ENCODE data around the gene ANKS3.
A peak's percentile ranks its signal among the peaks of the same experiment; 100 is the strongest.

Gene ANKS3

GRCh38 chr16:4696172-4696904 is 37.7 kb downstream of the ANKS3 start:
- no peak for DNase-seq (ENCODE audit: low read depth, low spot score)

- DNase-seq (ENCODE audit: low read depth, low spot score), result no peak
These were observed 38.4 kb downstream of the ANKS3 start for GRCh38 chr16:4695473-4696171.

DNA sequence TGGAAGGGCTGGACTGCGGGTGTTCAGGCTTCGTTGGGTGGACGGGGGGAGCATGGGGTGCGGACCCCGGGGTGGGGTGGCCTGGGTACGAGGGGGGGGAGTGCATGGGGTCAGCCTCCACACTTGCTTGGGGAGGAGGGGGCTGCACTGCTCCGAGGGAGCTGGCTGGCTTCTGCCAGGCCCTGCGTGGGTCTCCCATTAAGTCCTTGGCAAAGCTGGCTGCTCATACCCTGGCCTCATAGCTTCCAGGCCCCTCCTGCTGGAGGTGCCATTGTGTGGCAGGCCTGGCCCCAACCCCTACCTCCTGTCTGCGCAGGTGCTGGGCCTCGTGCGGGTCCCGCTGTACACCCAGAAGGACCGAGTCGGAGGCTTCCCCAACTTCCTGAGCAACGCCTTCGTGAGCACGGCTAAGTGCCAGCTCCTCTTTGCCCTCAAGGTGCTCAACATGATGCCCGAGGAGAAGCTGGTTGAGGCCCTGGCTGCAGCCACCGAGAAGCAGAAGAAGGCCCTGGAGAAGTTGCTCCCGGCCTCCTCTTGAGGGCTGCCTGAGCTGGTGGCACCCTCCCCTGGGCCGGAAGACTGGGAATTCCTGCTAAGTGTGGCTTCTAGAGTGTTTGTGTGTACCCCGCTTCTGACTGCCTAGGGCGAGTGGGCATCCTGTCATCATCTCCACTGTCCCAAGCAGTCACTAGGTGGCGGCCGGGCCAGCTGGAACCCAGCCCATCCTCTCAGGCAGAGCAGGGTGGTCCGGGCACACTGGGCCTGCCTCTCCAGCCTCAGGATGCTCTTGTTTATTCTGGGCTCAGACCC is 39.2 kb downstream of the ANKS3 start:
- DNase-seq (ENCODE audit: low read depth, low spot score), result no peak

- no peak for DNase-seq (ENCODE audit: low read depth, low spot score)
These were observed 40.0 kb downstream of the ANKS3 start for GRCh38 chr16:4693956-4694641.

- DNase-seq (ENCODE audit: low read depth, low spot score), result peak; percentile 94
These were observed 40.6 kb downstream of the ANKS3 start, which contains the start of gene NUDT16L1 for GRCh38 chr16:4693296-4693955. Gene NUDT16L1 (plus strand): TSS chr16:4693562. CDS start chr16:4693727, 165 bp downstream.

DNA sequence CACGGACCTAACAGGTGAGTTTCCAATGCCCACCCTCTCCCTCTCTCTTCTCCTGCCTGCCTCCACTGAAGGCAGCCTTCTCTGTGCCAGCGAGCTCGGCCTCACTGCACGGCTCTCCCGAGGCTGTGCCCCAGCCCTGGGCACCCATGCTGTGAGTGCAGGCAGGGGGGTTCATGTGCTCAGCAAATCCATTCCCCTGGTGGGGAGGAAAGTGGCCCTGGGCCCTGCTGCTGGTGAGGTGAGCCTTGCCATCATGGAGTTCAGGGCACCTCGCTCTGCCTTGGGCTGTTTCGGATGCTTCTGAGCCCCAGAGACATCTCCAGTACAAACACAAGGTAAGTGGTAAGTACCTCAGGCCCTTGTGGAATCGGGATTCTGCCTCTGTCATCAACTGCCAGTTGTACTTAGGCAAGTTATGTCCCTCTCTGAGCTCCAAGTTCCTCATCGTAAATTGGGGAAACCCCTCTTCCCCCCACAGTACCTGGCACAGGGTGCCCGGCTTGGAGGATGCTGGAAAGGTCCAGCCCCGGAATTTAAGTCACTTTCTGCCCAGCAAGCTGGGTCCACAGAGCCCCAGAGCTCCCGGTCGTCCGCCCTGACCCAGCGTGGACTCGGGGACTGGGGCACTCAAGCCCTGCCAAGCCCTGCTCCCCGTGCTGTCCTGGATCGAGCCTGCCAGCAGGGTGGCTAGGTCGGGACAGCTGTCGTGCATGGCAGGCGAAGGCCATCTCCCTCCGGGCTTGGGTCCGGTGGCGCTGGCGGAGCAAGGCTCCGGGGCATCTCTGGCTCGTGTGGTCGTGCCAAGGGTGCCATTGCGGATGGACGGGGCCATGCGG is 41.4 kb downstream of the ANKS3 start:
- DNase-seq (ENCODE audit: low read depth, low spot score), result no peak

DNA sequence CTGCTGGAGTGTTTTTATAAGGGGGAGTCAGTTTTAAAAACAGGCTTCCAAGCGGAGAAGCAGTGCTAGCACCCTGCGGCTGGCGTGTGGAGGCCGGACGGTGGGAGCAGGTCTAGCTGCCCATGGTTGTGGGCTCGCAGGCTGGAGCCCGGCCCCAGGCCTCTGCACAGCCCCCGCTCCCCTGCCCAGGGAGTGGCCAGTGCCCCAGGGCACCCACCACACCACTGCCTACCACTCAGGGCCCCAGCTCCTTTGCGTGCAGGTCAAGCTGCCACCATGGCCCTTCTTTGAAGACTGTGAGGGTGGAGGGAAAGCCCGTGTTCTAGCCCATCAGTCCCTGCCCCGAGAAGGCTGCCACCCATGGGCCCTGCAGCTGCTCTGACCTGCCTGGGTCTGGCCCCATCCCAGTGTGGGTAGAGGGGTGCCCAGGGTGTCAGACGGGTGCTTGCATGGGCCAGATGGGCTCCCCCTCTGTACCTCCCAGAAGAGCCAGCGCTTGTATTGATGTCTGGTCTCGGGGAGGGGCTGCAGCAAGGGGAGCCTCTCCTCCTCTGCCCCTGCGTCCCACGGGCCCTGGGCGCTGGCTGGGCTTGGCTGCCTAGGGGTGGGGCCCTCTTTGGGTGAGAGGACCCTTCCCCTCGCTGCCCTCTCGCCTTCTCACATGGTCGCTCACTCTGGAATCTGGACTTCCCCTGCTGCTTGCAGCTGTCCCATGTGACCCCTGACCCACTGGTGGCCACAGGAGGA is 42.2 kb downstream of the ANKS3 start:
- no peak for DNase-seq (ENCODE audit: low read depth, low spot score)

DNA sequence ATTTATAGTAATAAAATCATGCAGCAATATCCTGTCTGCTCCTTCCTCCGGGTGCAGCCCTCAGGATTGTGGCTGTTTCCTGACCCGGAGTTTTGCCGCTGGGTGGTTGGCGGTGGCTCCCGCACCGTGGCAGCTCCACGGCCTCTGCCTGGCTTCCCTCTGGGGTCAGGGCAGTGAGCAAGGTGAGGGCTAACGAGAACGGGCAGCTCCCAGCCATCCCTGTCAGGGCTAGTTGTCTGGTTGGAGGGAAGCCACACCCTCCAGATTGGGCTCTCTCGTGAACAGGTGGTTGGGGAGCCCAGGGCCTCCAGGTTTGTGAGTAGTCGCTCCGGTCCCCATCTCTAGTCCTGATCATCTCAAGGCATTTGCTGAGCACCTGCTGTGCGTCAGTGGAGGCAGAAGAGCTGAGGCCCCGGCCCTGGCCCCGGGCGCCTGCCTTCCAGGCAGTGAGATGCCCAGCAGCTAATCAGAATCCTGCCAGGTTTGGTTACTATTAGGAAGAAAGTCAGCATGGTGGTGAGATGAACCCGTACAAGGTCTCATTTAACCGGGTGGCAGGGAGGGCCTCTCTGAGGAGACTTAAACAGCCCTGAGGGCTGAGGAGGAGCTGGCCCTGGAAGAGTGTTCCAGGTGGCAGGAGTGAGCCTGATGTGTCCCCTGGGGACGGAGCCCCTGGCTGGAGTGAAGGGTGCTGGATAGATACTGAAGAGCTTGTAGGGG is 43.0 kb downstream of the ANKS3 start:
- DNase-seq (ENCODE audit: low read depth, low spot score), result no peak

GRCh38 chr16:4689864-4690704 is 44.0 kb downstream of the ANKS3 start:
- DNase-seq (ENCODE audit: low read depth, low spot score), result no peak

DNA sequence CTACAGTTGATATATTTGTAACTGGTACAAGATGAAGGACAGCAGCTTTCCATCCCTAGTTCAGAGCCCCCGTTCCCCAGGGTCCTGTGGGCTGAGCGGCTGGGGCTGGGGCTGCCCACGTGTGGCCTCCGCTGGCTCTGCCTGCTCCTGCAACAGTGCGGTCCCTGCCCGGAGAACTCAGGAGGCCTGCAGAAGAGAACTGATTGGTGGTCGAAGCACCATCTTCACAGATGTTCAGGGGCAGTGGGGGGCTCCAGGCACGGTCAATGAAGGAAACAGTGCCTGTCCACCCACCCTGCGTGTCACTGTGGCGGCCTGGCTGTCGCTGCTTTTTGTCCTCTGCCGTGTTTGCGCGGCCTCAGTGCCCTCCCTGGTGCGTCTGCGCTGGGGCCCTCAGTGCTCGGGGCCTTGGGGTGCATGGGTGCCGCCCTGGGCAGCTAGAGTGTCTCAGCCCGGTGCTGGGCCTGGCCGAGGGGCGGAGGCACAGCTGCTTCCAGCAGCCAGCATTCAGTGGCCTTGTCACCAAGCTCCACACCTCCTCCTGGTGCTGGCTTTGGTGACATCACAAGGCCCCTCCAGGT is 44.9 kb downstream of the ANKS3 start:
- DNase-seq (ENCODE audit: low read depth, low spot score), result no peak

DNA sequence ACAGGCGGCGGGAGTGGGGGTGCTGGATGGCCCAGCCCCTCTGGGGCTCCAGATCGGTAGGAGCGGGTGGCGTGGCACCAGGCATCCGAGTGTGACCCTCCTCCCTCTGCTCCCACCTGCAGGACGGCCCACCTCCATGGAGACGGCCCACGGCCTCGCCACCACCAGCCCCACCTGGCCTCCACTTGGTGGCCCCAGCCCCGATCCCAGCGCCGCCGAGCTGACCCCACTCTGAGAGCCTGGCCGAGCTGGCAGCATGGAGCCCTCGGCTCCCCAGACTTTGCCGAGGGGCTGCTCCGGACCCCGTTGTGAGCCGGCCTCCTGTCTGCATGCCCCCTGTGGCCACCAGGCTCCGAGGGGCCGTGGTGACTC is 45.4 kb downstream of the ANKS3 start:
- DNase-seq (ENCODE audit: low read depth, low spot score), result no peak

DNA sequence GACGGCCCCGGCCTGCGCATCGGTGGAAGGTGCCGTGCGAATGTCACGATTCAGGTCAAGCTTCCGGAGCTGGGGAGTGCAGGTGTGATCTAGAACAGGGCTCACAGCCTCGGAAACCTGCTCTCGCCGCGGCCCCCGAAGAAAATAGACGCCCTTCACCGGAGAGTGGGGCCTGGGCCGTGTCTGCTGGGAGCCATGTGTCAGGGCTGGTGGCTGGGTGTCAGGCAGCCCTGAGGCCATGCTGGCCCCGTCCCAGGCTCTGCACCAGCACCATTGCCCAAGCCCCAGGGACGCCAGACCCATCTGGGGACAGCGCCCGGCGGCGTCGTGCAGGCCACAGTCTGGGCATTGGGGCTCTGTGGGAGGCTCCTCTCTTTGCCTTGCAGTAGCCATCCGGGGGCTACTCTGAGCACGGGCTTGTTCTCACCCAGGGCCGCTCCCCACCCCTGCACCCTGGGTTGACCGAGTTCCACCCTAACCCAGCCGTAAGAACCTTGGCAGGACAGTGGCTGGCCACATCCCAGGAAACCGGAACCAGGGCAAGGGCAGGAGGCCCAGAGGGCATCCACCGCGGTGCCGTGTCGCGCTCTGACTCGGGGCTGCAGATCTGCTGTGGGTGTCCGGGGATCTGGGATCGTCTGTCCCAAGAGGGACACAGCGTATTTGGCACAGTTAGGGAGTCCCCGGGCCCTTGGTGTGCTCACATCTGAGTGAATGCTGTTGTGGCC is 46.0 kb downstream of the ANKS3 start:
- no peak for DNase-seq (ENCODE audit: low read depth, low spot score)

DNA sequence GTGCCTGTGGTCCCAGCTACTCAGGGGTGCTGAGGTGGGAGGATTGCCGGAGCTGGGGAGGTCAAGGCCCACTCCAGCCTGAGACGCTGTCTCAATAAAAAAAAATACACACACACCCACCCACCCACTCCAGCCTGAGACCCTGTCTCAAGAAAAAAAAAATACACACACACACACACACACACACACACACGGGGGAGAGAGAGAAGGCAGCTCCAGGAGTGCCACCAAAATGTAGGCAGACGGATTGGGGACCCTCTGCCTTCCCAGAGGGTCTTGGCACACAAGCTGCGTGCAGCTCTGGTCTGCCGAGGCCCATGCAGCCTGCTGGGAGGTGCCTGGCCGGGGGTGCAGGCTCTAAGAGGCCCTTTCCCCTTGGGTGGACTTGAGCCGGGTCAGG is 46.7 kb downstream of the ANKS3 start:
- DNase-seq (ENCODE audit: low read depth, low spot score), result no peak

- DNase-seq (ENCODE audit: low read depth, low spot score), result no peak
These were observed 47.4 kb downstream of the ANKS3 start for GRCh38 chr16:4686497-4687210.

DNA sequence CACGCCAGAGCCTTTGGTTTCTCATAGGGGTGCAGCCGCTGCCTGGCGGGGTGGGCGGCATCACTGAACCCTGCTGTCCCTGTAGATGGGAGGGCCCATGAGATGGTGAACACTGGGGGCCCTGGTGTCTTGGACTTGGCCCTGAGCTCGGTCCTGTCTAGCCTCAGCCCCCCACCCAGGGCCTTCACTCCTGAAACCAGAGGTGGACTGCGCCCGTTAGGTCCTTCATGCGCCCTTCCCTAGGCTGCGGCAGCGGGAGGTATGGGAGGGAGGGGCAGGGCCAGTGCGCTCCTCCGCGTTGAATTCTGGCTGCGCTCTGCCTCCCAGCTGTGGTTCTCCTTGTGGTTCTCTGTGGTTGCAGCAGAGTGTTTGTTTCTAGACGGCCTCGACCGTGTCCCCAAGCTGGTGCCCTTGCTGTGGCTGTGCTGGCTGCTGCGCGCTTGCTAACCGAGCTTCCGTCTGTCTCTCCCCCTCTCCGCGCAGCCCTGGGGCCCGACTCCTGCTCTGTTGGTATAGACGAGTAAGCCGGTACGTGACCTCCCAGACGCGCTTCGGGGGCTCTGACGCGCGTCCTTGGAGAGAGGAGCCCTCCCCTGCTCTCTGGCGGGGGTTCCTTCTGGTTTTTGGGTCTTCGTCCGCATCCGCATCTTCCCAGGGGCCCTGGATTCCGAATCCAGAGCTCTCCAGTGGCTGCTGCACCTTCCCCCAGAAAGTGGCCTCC is 48.1 kb downstream of the ANKS3 start:
- no peak for DNase-seq (ENCODE audit: low read depth, low spot score)

DNA sequence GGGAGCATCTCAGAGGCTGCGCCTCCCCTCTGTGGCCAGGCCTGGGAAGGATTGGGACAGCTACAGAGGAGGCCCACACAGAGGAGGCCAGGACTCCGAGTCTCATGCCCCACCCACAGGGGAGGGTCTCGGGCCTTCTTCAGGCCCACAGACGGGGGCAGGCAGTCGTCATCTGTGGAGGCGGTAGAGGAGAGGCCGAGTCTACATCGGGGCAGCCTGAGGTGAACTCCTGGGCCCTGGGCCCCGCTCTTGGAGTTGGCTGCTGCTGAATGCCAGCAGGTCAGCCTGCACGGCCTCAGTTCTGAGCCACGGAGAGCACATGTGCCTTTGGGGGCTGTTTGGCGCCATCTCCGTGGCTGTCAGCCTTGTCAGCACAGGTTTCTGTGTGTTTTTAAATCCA is 48.8 kb downstream of the ANKS3 start:
- DNase-seq (ENCODE audit: low read depth, low spot score), result no peak

Data from activated CD4-positive, CD25-positive, alpha-beta regulatory T cell treated with anti-CD3 and anti-CD28 coated beads, Interleukin-2, amount 50 U/mL, for 16 hours (primary cell).